HG03045 (cell line): ENCODE measurements around the gene CLIC3.

ENCODE experiments used
- ATAC-seq: cut with Tn5 transposase; IDR thresholded peaks from one replicate; pipeline ENCODE4 v1.9.1; 2021; ENCODE audit warnings: mild to moderate bottlenecking, moderate library complexity; ENCODE audit not compliant: unreplicated experiment

CLIC3 gene

DNA sequence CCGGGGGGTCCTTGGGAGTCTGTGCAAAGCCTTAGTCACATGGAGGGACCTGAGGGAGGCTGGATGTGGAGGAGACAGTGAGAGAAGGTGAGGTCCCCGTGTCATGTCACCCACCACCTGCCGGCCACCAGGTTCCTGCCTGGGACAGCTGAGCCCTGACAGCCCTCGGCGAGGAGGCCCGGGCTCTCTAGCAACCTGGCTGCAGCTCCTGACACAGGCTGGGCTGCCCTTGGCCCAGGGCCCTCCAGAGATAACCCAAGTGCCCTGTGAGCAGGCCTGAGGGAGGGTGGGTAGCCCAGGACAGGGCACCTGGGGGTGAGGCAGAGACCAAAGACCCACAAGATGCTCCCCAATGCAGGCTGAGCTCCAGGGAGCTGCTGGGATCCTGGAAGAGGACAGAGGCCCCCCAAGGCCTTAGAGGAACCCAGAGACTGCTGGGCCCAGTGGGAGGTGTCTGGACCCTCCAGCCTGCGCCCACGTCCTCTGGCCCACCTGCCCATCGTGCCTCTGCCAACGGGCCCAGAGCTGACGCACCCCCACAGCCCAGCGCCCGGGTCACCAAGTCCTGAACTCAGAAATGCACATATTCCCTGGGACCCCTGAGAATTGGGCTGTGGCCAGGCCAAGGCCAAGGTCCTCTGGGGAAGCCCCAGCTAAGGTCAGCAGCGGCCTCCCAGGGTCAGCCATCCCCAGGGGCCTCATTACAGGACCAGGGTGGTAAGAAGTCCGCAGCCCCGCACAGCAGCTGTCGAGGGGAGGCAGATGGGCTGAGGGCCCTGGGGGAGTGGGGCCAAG lies 27.8 kb downstream of the CLIC3 start:
- ATAC-seq = no peak

DNA sequence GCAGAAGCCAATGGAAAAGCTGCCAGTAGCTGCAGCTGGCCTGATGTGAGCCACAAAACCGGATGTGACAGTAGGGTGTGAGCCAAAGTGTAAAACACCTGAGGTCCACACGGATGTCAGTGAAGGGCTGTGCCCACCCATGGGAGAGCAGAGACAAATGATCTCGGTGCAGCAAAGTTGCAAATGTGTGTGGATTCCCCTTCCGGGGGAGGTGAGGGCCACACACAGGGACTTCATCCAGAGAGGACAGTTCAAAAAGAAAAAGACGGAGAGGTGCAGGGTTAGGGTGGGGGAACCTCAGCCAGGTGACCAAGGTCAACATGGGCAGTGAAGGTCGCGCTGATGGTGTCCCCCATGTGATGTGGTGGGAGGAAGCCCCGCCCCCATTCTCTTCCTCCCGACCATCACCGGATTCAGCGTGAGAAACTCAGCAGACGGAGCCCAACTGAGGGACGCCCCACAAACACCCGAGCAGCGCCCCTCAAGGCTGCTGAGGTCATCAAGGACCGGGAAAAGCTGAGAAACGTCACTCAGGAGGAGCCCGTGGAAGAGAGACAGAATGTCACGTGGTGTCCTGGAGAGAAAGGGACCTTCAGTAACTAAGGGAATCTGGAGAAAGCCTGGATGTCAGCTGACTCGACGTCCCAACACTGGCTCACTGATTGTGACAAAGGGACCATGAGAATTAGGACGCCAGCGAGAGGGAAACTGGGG lies 30.4 kb downstream of the CLIC3 start:
- no peak for ATAC-seq

- no peak for ATAC-seq
These were observed 31.4 kb downstream of the CLIC3 start for GRCh38 chr9:136964833-136965422.

DNA sequence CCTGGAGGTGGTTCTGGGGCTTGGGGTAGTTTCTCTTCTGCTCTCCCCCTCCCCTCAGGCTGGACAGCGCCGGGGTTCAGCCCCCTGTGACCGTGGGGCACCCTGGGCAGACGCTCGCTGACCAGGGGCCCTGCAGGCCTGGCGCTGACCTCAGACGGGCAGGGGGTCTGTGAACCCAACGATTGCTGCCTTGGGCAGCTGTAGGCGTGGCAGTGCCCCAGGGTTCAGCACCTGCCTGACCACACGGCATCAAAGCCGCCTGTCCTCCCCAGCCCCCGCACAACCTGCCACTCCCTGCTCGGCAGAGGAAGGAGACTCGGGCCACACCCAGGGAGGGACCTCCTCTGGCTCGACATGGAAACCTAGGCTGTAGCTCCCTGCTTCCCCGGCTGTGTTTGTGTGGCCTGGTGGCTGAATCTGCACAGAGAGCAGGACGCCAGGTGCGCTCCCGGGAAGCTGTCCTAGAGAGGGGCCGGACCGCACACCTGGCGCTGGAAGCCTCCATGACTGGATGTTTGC lies 32.1 kb downstream of the CLIC3 start:
- no peak for ATAC-seq

DNA sequence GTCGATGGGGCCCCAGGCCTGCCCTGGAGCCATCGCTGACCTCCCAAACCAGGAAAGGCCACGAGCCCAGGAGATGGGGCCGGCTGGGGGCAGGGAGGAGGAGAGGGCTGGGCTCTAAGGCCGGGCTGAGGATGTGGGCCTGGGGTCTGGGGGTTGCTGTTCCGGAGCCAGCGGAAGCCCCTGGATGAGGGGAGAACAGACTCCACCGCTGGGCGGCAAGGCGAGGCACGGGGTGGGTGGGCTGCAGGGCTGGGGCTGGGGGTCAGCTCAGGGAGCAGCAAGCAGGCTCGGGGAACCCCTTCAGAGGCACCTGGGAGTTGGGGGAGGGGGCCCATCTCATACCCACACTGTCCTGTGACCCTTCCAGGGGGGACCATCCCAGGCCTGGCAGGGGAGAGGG lies 32.6 kb downstream of the CLIC3 start:
- no peak for ATAC-seq

GRCh38 chr9:136963341-136963740 lies 33.0 kb downstream of the CLIC3 start:
- no peak for ATAC-seq

DNA sequence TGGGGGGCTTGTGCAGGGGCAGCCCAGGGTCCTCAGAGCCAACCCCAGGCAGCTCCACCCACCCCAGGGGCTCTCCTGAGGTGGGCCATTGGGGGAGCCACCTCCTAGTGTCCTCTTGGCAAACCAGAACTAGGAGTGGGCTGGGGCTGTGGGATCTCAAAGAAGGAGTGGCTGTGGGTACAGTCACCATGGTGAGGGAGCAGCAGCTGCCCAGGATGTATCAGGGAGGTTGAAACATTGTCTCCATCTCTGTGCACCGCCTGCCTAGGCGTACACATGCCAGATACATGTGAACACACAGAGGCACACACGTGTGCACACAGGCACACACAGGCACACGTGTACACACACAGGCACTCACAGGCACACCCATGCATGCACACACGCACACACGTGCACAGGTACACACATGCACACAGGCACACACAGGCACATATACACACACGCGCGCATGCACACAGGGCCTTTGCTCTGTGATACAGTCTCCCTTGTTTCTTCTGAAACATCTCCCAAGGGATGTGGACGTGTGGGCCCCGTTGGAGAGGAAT lies 33.6 kb downstream of the CLIC3 start:
- ATAC-seq = no peak

GRCh38 chr9:136962163-136962562 lies 34.2 kb downstream of the CLIC3 start:
- no peak for ATAC-seq

DNA sequence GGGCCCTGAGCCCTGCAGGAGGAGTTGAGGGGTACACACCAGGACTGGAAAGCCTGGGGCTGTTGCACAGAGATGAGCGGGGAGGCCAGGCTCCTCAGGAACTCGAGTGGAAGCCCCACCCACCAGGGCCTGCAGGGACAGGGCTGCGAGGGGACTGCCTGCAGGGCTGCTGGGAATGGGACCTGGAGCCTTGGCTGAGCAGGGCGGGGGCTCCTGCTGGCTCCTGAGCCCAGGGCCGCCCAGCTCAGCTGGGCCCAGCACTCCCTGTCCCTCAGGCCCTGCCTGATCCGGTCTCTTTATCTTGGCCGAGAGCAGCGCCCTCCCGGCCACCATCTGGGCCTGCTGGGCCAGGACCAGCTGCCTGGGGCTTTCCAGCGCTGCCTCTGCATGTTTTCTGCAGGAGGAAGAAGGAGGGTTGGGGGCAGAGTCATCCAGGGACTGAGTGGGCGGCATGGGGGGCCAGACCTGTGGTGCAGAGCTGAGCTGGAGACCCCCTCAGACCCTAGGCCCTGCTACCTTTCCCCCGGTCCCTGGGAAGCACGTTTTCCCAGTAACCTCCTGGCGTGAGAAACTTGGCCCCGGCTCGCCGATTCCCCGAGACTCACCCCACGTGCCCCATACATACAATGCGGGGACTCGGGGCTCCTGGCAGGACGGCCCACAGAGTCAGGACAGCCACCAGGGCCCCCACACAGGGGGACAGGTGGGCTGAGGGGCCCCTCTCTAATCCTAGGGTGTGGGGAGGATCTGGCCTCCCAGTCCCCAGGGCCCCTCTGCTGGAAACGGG lies 34.9 kb downstream of the CLIC3 start:
- ATAC-seq = no peak

GRCh38 chr9:136960938-136961275 lies 35.5 kb downstream of the CLIC3 start:
- ATAC-seq = no peak

GRCh38 chr9:136960212-136960937 lies 36.0 kb downstream of the CLIC3 start:
- no peak for ATAC-seq

DNA sequence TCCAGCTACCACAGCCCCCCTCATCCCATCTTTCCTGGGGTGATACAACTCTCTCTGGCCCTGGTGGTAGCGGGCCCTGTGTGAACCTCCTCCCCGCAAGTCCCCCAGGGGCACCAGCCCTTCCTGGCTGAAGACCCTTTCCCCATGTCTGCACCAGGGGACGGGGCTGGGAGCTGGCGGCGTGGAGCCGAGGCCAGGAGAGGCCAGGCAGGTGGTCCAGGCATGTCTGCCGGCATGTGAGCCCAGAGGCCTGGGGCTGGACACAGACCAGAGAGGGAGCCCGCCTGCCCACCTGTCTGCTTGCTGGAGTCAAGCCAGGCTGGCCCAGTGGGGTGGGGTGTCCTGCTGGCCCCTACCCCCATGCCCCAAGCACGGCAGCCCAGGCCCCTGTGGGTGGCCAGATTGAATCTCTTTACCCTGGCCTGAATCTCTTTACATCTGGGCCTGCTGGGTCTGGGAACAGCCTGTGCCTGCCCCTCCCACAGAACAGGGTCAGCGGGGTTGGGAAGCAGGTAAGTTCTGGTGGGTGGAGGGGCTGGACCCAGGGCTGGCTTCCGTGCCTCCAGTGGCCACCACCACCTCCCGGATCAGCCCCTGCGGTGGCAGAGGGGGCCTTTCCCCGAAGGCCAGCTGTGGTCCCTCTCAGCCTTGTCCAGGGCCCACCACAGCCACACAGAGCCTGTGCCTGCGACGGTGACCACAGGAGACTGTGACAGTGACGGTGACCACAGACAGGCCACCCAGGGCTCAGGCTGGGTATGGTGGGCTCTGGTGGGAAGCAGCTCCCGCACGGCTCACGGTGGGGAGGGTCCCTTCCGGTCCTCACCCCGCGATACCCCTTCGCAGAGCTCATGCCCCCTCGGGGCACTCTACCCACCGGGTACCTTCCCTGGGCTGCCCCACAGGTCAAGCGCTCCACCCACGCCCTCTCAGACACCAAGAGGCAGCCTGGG lies 37.2 kb downstream of the CLIC3 start:
- no peak for ATAC-seq

DNA sequence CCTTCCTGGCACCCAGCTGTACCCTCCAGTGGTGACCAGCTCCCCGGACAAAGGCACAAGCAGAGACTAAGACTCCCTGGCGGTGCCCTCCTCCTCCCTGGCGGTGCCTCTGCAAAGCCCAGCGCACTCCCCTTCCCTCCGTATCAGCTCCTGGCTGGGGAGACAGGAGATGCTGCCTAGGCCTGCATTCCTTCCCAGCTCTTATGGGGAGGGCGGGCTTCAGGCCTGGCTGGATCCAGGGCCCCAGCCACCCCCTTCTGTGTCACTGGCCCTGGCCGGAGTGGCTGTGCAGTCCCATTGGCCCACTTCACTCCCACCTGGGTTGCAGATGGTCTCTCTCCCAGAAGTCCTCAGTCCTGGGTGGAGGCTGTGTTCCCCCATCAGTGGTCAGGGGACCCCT lies 37.9 kb downstream of the CLIC3 start:
- ATAC-seq = no peak

- no peak for ATAC-seq
These were observed 38.5 kb downstream of the CLIC3 start for GRCh38 chr9:136957901-136958300.

- no peak for ATAC-seq
These were observed 38.9 kb downstream of the CLIC3 start for GRCh38 chr9:136957461-136957860.

- ATAC-seq = no peak
These were observed 39.8 kb downstream of the CLIC3 start for GRCh38 chr9:136956604-136957003.

- no peak for ATAC-seq
These were observed 40.4 kb downstream of the CLIC3 start for GRCh38 chr9:136955943-136956335.

GRCh38 chr9:136955202-136955942 lies 41.0 kb downstream of the CLIC3 start:
- no peak for ATAC-seq
